ENCODE data around the gene LPAR2. TPM values are rescaled to one million over a fixed set of nuclear protein-coding genes. Genes with fewer than 3 reads are reported as not detected.

LPAR2 gene
- total RNA-seq, 1 donor from 2014 or later, result 56.5 TPM

DNA sequence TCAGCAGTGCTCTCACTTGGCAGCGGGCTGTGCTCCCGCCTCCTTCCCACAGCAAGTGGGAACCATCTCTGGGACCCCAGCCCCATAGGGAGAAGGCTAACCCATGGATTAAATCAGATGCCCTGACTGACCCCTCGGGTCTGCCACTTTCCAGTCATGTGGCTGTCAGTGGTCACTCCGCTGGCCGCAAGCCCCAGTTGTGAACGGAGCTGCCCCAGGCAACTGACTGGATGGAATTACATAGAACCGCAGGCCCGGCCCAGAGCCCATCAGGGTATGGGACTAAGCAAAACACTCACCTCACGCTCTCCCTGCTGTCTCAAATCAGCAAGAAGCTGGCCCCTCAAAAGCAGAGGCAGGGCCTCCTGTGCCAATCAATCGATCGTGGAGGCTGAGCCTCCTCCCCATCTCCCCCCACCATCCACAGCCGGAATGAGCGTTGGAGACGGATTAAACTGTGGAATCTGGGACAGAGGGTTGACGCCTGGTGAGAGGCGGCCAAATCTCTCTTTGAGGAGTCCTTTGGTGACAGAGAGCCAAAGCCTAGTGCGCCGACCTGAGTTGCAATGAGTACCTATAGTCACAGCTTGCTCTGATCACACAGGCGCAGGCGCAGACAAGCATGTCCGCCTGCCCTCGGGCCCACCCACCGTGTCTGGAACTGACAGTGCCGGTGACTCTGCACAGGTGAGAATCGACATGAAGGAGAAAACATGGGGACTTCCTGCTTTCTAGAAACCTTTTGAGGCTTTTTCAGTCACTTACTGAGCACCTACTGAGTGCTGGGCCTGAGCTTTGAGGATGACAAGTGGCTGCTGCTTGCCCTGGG lies 48.3 kb downstream of the LPAR2 start:
- no peaks in the 10 kb centered on the region for H3K9me3 Mint-ChIP-seq
- H3K4me1 Mint-ChIP-seq (ENCODE audit: unreplicated experiment), result no peaks in the 10 kb centered on the region
- H3K36me3 Mint-ChIP-seq, result no peaks in the 10 kb centered on the region
- no peak overlapping the region for H3K4me3 Mint-ChIP-seq
- TF ChIP-seq, protein P1, sequence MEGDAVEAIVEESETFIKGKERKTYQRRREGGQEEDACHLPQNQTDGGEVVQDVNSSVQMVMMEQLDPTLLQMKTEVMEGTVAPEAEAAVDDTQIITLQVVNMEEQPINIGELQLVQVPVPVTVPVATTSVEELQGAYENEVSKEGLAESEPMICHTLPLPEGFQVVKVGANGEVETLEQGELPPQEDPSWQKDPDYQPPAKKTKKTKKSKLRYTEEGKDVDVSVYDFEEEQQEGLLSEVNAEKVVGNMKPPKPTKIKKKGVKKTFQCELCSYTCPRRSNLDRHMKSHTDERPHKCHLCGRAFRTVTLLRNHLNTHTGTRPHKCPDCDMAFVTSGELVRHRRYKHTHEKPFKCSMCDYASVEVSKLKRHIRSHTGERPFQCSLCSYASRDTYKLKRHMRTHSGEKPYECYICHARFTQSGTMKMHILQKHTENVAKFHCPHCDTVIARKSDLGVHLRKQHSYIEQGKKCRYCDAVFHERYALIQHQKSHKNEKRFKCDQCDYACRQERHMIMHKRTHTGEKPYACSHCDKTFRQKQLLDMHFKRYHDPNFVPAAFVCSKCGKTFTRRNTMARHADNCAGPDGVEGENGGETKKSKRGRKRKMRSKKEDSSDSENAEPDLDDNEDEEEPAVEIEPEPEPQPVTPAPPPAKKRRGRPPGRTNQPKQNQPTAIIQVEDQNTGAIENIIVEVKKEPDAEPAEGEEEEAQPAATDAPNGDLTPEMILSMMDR (conservative IDR thresholded peaks at IDR 0.05), result no peak
- no peaks in the 10 kb centered on the region for H3K27me3 Mint-ChIP-seq
- DNase-seq (ENCODE audit: extremely low spot score, unreplicated experiment), result no peak
- no peak overlapping the region for H3K27ac Mint-ChIP-seq

DNA sequence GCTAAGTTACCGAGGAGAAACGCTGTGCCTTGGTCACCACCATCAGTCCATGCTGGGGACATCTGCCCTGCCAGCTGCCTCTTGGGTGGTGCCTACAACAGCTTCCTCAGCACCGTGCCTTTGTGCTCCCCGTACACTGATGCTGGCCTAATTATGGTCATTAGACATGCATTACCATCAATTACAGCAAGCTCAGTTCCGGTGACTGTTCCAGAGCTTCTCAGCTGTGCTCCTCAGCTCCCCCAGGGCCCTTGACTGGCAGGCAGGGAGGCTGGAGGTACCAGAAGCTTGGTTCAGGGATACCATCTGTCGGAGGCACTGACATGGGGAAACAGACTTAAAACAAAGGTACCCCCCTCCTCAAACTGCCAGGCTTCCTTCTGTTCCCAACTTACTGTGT lies 49.8 kb downstream of the LPAR2 start:
- DNase-seq (ENCODE audit: extremely low spot score, unreplicated experiment), result no peak
- TF ChIP-seq, protein P1 (conservative IDR thresholded peaks at IDR 0.05), result no peak
- H3K4me1 Mint-ChIP-seq (ENCODE audit: unreplicated experiment), result no peaks in the 10 kb centered on the region
- H3K27ac Mint-ChIP-seq, result no peak overlapping the region
- no peaks in the 10 kb centered on the region for H3K27me3 Mint-ChIP-seq
- no peaks in the 10 kb centered on the region for H3K9me3 Mint-ChIP-seq
- no peaks in the 10 kb centered on the region for H3K36me3 Mint-ChIP-seq
- no peak overlapping the region for H3K4me3 Mint-ChIP-seq

DNA sequence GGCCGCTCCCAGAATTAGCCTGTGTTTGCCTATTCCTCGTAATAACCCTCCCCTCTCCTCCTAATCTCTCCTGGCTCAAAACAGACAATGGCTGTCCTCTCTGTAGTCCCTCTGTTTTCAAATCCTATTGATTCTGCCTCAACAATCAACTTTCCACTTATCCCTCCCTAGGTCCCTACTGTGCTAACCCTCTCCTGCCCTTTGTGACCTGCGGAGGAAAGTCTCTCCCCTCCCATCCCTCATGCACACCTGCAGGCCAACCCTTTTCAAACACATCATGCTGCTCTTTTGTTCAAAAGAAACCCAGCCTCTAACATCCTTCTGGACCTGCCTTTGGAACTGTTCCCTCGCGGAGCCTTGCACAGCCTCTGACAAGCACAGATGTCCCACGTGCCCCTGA lies 52.6 kb downstream of the LPAR2 start:
- Mint-ChIP-seq H3K4me3 (no peak overlapping the region), H3K27ac (no peak overlapping the region), H3K4me1 (ENCODE audit: unreplicated experiment) (no peaks in the 10 kb centered on the region), H3K36me3 (peaks cover 4% of the 10 kb centered on the region), H3K27me3 (no peaks in the 10 kb centered on the region), H3K9me3 (no peaks in the 10 kb centered on the region)
- TF ChIP-seq, protein P1 (conservative IDR thresholded peaks at IDR 0.05), result no peak
- DNase-seq (ENCODE audit: extremely low spot score, unreplicated experiment), result no peak

Other genes with a start within 250 kb of the LPAR2 start
- gene GATAD2A, start 222.5 kb downstream of the LPAR2 start, total RNA-seq (ENCODE audit: low replicate concordance), result 102 and 113 TPM in 2 replicates
- 1.5 and 2.3 TPM in 2 replicates for gene TSSK6, start 112.7 kb downstream of the LPAR2 start, total RNA-seq (ENCODE audit: low replicate concordance)
- gene NDUFA13, start 112.0 kb downstream of the LPAR2 start, total RNA-seq (ENCODE audit: low replicate concordance), result 396 and 419 TPM in 2 replicates
- 12.2 and 23.2 TPM in 2 replicates for gene YJEFN3, start 99.3 kb downstream of the LPAR2 start, total RNA-seq (ENCODE audit: low replicate concordance)
- 0.74 and 3.2 TPM in 2 replicates for gene CILP2, start 90.0 kb downstream of the LPAR2 start, total RNA-seq (ENCODE audit: low replicate concordance)
- gene PBX4, start 9.5 kb downstream of the LPAR2 start, total RNA-seq (ENCODE audit: low replicate concordance), result 2.1 and 10.9 TPM in 2 replicates
- 15.3 and 15.9 TPM in 2 replicates for gene GMIP, start 15.4 kb upstream of the LPAR2 start, total RNA-seq (ENCODE audit: low replicate concordance)
- gene ATP13A1, start 35.5 kb upstream of the LPAR2 start, total RNA-seq (ENCODE audit: low replicate concordance), result 80.8 and 85.7 TPM in 2 replicates
- gene ZNF101, start 40.6 kb upstream of the LPAR2 start, total RNA-seq (ENCODE audit: low replicate concordance), result 10.6 and 11.2 TPM in 2 replicates
- gene ZNF14, start 104.9 kb upstream of the LPAR2 start, total RNA-seq (ENCODE audit: low replicate concordance), result 8.0 and 8.5 TPM in 2 replicates
- gene ZNF506, start 193.5 kb upstream of the LPAR2 start, total RNA-seq (ENCODE audit: low replicate concordance), result 11.8 and 15.5 TPM in 2 replicates
- 22.6 and 36.6 TPM in 2 replicates for gene ZNF253, start 237.7 kb upstream of the LPAR2 start, total RNA-seq (ENCODE audit: low replicate concordance)